Activated CD8-positive, alpha-beta memory T cell treated with anti-CD3 and anti-CD28 coated beads for 24 hours (primary cell): ENCODE results near the gene LYST.
"Not testable (repeated sequence)": the region's sequence is repeated elsewhere in the genome, so short reads cannot be mapped to it uniquely, and the experiment has no call there.

Experiments used
- DNase-seq: peaks from one replicate; pipeline ENCODE4 v3.0.0-alpha.2; 2020

The LYST gene

GRCh38 chr1:235625831-235626230 is 240.9 kb downstream of the LYST start:
- no peak for DNase-seq

- DNase-seq, result no peak
Observed at GRCh38 chr1:235625340-235625739, 241.4 kb downstream of the LYST start.

- DNase-seq, result no peak
Observed at GRCh38 chr1:235624721-235625333, 241.9 kb downstream of the LYST start.

GRCh38 chr1:235622936-235623779 is 243.5 kb downstream of the LYST start:
- DNase-seq, result no peak

- DNase-seq, result not testable (repeated sequence)
Observed at GRCh38 chr1:235619149-235619548, 247.6 kb downstream of the LYST start.

GRCh38 chr1:235617808-235618207 is 248.9 kb downstream of the LYST start:
- no peak for DNase-seq

GRCh38 chr1:235617140-235617539 is 249.6 kb downstream of the LYST start:
- no peak for DNase-seq

GRCh38 chr1:235614442-235614954 is 252.2 kb downstream of the LYST start:
- DNase-seq, result no peak

GRCh38 chr1:235613602-235614001 is 253.1 kb downstream of the LYST start:
- DNase-seq, result no peak

- DNase-seq, result no peak
Observed at GRCh38 chr1:235612761-235613160, 253.9 kb downstream of the LYST start.
